PC-9 (cell line): Measurements from ENCODE around the gene GPR4. TPM values are rescaled to one million over a fixed set of nuclear protein-coding genes. Genes with fewer than 3 reads are reported as not detected.

Experiments used
- BruUV-seq: library from RNA; stranded (reverse); fragments of 400-500 nt; replicated peaks from 2 replicates; lab custom pipeline; 2021; lab: Mats Ljungman, UMichigan
- CTCF ChIA-PET: fragments of 300-600 bp; sonication (Branson Sonifier 250); formaldehyde crosslinking; loops from one replicate; lab custom pipeline; 2022; ENCODE audit warnings: antibody characterized with exemption; lab: Charles Lee
- POLR2A ChIA-PET: fragments of 300-600 bp; sonication (Branson Sonifier 250); formaldehyde crosslinking; loops from one replicate; lab custom pipeline; 2022; ENCODE audit warnings: antibody characterized with exemption; ENCODE audit not compliant: unreplicated experiment; lab: Charles Lee
- DNase-seq, 2 experiments: peaks; one replicate each; pipeline versions ENCODE4 v3.0.0 to v3.0.0-alpha.2; 2015 to 2022; ENCODE audit warnings: mixed read lengths in 1 of 2
- H2AFZ ChIP-seq: fragments of 200-600 bp; sonication (generic); 2 replicates; pipeline ENCODE4 v1.8.1; 2017; ENCODE audit warnings: antibody characterized with exemption
- H3F3A ChIP-seq: fragments of 200-600 bp; sonication (generic); 2 replicates; pipeline ENCODE4 v1.8.1; 2017; ENCODE audit warnings: antibody characterized with exemption, mild to moderate bottlenecking, low read depth; ENCODE audit not compliant: insufficient read depth
- H3K27ac ChIP-seq: fragments of 200-600 bp; sonication (generic); 2 replicates; pipeline ENCODE4 v1.6.1; 2016; ENCODE audit warnings: mixed run types
- H3K27me3 ChIP-seq: fragments of 200-600 bp; sonication (generic); 2 replicates; pipeline ENCODE4 v1.6.1; 2016; ENCODE audit warnings: low read depth, mixed run types; ENCODE audit not compliant: insufficient read depth
- H3K36me3 ChIP-seq: fragments of 200-600 bp; sonication (generic); 2 replicates; pipeline ENCODE4 v1.6.1; 2016; ENCODE audit warnings: low read depth, mixed run types
- H3K4me1 ChIP-seq: fragments of 200-600 bp; sonication (generic); replicated peaks from 2 replicates; pipeline ENCODE4 v1.6.1; 2016; ENCODE audit warnings: mixed run types; ENCODE audit not compliant: insufficient read depth
- H3K4me2 ChIP-seq: fragments of 200-600 bp; sonication (generic); 2 replicates; pipeline ENCODE4 v1.6.1; 2017; ENCODE audit warnings: mixed run types
- H3K4me3 ChIP-seq: fragments of 200-600 bp; sonication (generic); 2 replicates; pipeline ENCODE4 v1.6.1; 2016; ENCODE audit warnings: mixed run types
- H3K79me2 ChIP-seq: fragments of 200-600 bp; sonication (generic); 2 replicates; pipeline ENCODE4 v1.6.1; 2017; ENCODE audit warnings: low read depth, mixed run types
- H3K9me2 ChIP-seq: fragments of 200-600 bp; sonication (generic); 2 replicates; pipeline ENCODE4 v1.8.1; 2017; ENCODE audit warnings: mild to moderate bottlenecking; ENCODE audit not compliant: insufficient read depth
- H3K9me3 ChIP-seq: fragments of 200-600 bp; sonication (generic); 2 replicates; pipeline ENCODE4 v1.8.1; 2016; ENCODE audit warnings: low read depth; ENCODE audit not compliant: insufficient read depth
- H4K20me1 ChIP-seq: fragments of 200-600 bp; sonication (generic); 2 replicates; pipeline ENCODE4 v1.8.1; 2017; ENCODE audit not compliant: insufficient read depth
- EZH2 ChIP-seq: fragments of 200-600 bp; sonication (generic); IDR thresholded peaks from 2 replicates; pipeline ENCODE4 v1.8.0; 2017; ENCODE audit warnings: antibody characterized with exemption, low read depth
- intact Hi-C: fragments of 100-400 bp; cut with micrococcal nuclease; formaldehyde crosslinking; loops from one replicate; pipeline ENCODE4 v1.10.0; 2022; ENCODE audit not compliant: unreplicated experiment
- total RNA-seq: library from RNA; stranded (reverse); gene quantifications from 2 replicates; pipeline ENCODE4 v1.2.3, GENCODE V29; 2021
- TF ChIP-seq, protein P1 (sequence below): fragments of 200-600 bp; sonication (generic); conservative IDR thresholded peaks from 2 replicates; pipeline ENCODE4 v1.6.1; 2017; ENCODE audit warnings: mixed run types, antibody characterized with exemption, mild to moderate bottlenecking, moderate library complexity

The GPR4 gene
- total RNA-seq, 1 experiment from 2014 or later: not detected

DNA sequence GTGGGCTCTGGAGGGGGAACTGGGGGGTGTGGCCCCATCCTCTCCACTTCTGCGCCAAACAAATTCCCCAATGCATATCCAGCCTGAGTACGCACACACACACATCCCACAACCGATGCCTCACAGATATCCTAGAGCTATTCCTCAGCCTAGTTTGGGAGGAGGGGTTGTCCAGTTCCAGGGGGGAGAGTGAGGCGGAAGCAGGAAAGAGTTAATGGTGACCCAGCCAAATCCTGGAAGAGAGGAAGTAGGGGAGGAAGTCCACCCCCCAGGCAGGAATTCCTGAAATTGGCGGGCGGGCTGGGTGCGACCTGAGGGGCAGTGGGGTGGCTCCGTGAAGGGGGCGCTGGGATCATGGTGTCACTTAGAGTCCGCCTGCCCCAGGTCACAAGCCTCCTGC lies 897 bp downstream of the GPR4 start:
- H3K4me2 ChIP-seq: no peak overlapping the region
- H3K4me1 ChIP-seq: peaks cover 7% of the 10 kb centered on the region; the same call in 1 of the 2 replicates
- no peaks in the 10 kb centered on the region for H4K20me1 ChIP-seq
- H3K9me2 ChIP-seq: no peaks in the 10 kb centered on the region
- ChIA-PET CTCF (no interaction called here), POLR2A (interaction anchor here (0.5 to 0.6 kb wide), 2 partner anchors 30 to 41 kb away, joined by 4 to 5 read pairs; no protein-coding TSS in a partner anchor)
- BruUV-seq: no TSS peak
- H3K27me3 ChIP-seq: peaks cover 56% of the 10 kb centered on the region
- H3K9me3 ChIP-seq: no peaks in the 10 kb centered on the region
- TF ChIP-seq EZH2: no peak
- TF ChIP-seq, protein P1, sequence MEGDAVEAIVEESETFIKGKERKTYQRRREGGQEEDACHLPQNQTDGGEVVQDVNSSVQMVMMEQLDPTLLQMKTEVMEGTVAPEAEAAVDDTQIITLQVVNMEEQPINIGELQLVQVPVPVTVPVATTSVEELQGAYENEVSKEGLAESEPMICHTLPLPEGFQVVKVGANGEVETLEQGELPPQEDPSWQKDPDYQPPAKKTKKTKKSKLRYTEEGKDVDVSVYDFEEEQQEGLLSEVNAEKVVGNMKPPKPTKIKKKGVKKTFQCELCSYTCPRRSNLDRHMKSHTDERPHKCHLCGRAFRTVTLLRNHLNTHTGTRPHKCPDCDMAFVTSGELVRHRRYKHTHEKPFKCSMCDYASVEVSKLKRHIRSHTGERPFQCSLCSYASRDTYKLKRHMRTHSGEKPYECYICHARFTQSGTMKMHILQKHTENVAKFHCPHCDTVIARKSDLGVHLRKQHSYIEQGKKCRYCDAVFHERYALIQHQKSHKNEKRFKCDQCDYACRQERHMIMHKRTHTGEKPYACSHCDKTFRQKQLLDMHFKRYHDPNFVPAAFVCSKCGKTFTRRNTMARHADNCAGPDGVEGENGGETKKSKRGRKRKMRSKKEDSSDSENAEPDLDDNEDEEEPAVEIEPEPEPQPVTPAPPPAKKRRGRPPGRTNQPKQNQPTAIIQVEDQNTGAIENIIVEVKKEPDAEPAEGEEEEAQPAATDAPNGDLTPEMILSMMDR: no peak
- H3K4me3 ChIP-seq: no peak overlapping the region
- H3K36me3 ChIP-seq: no peaks in the 10 kb centered on the region
- no peak overlapping the region for H2AFZ ChIP-seq
- no peak overlapping the region for H3K27ac ChIP-seq
- intact Hi-C loops: no loop called here
- DNase-seq: peak in 1 of 2 experiments; percentile 9
- no peaks in the 10 kb centered on the region for H3F3A ChIP-seq
- H3K79me2 ChIP-seq: no peaks in the 10 kb centered on the region

DNA sequence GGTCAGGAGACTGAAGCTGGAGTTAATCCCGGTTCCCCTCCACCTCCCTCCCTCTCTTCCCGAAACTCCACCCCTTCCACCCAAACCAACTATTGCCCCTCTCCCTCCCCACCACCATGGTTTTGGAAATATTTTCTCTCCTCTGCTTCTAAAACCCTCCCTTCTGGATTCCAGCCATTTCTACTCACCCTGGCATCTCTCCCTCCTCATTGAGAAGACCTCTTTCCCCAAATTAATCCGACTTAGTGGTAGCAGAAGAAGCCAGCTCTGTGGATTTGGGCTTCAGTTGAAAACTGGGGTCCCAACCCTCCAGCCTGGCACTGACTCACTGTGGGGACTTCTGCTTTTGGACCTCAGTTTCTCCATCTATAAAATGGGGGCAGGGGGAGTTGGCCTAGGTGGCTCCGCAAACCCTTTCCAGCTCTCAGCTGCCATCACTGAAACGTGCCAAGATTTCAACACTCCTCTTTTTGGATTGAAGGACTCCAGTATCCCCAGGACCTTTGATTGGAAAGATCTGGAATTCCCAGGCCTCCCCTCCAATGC lies 1.6 kb downstream of the GPR4 start:
- POLR2A ChIA-PET: interaction anchor here (0.5 kb wide), 2 partner anchors 18 to 30 kb away, joined by 4 to 5 read pairs; no protein-coding TSS in a partner anchor
- H3K27ac ChIP-seq: no peak overlapping the region
- H3K9me2 ChIP-seq: no peaks in the 10 kb centered on the region
- BruUV-seq: no TSS peak
- no peaks in the 10 kb centered on the region for H3K36me3 ChIP-seq
- no peaks in the 10 kb centered on the region for H3F3A ChIP-seq
- TF ChIP-seq, protein P1: no peak
- no peak for TF ChIP-seq EZH2
- H2AFZ ChIP-seq: no peak overlapping the region
- no peak overlapping the region for H3K4me2 ChIP-seq
- H3K4me3 ChIP-seq: no peak overlapping the region
- no peaks in the 10 kb centered on the region for H3K79me2 ChIP-seq
- CTCF ChIA-PET: no interaction called here
- no peaks in the 10 kb centered on the region for H3K9me3 ChIP-seq
- intact Hi-C loops: no loop called here
- no peaks in the 10 kb centered on the region for H4K20me1 ChIP-seq
- H3K4me1 ChIP-seq: peaks cover 7% of the 10 kb centered on the region; the same call in 1 of the 2 replicates
- peak in 1 of 2 experiments; percentile 9 for DNase-seq
- peaks cover 56% of the 10 kb centered on the region for H3K27me3 ChIP-seq

DNA sequence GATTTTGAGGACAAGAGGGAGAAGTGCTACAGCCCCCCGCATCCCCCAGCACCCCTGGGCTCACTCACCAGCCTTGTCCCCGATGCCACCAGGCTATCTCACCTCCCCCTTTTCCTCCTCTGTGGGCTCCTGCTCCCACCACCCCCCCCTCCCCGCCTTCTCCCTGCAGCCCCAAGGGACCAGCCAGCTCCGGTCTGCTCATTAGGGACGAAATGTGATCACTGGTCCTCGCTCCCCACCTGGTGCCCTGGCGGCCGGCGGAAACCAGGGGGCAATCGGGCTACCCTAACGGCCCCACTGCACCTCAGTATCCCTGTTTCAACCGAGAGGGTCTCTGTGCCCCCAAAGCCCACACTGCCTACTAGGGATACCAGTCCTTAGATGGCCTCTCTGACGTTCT lies 2.7 kb downstream of the GPR4 start:
- no peaks in the 10 kb centered on the region for H3K9me2 ChIP-seq
- peaks cover 7% of the 10 kb centered on the region; the same call in 1 of the 2 replicates for H3K4me1 ChIP-seq
- BruUV-seq: no TSS peak
- peaks cover 56% of the 10 kb centered on the region for H3K27me3 ChIP-seq
- no peaks in the 10 kb centered on the region for H3F3A ChIP-seq
- H2AFZ ChIP-seq: no peak overlapping the region
- no peak overlapping the region for H3K27ac ChIP-seq
- POLR2A ChIA-PET: no interaction called here
- H3K4me2 ChIP-seq: no peak overlapping the region
- DNase-seq: peak in 1 of 2 experiments; percentile 17
- intact Hi-C loops: no loop called here
- H3K36me3 ChIP-seq: no peaks in the 10 kb centered on the region
- CTCF ChIA-PET: no interaction called here
- H3K4me3 ChIP-seq: no peak overlapping the region
- no peaks in the 10 kb centered on the region for H3K9me3 ChIP-seq
- TF ChIP-seq EZH2: no peak
- TF ChIP-seq, protein P1: no peak
- H3K79me2 ChIP-seq: no peaks in the 10 kb centered on the region
- no peaks in the 10 kb centered on the region for H4K20me1 ChIP-seq
